Ishikawa (cell line): ENCODE data around the gene ADCY5.

ENCODE experiments used
- CREB1 ChIP-seq: IDR thresholded peaks from 2 replicates; pipeline ENCODE4 v1.6.1; 2012; ENCODE audit warnings: low read depth
- MAX ChIP-seq: IDR thresholded peaks from 2 replicates; pipeline ENCODE4 v1.6.1; 2012
- TAF1 ChIP-seq: IDR thresholded peaks from 2 replicates; pipeline ENCODE4 v1.6.1; 2012; ENCODE audit warnings: low read depth, mild to moderate bottlenecking
- TEAD4 ChIP-seq: IDR thresholded peaks from 2 replicates; pipeline ENCODE4 v1.6.1; 2012
- YY1 ChIP-seq: IDR thresholded peaks from 2 replicates; pipeline ENCODE4 v1.6.1; 2012; ENCODE audit warnings: low read depth

- TF ChIP-seq CREB1 (no peak), TEAD4 (no peak), MAX (no peak), YY1 (no peak), TAF1 (no peak)
These were observed 59.9 kb downstream of the ADCY5 start for GRCh38 chr3:123388811-123389627.
